GM23338 (cell line): Measurements from ENCODE around the gene NOP10. TPM values are rescaled to one million over a fixed set of nuclear protein-coding genes. Genes with fewer than 3 reads are reported as not detected.

ENCODE experiments used
- ATAC-seq: fragments of 200-7000 bp; cut with Tn5 transposase; 3 replicates; pipeline ENCODE4 v1.9.1; 2020
- DNase-seq: peaks from one replicate; pipeline ENCODE4 v3.0.0-alpha.2; 2015; ENCODE audit warnings: low spot score
- H2AFZ ChIP-seq: fragments of 200-600 bp; sonication (generic); 2 replicates; pipeline ENCODE4 v1.8.0; 2016; ENCODE audit warnings: antibody characterized with exemption, mild to moderate bottlenecking, moderate library complexity
- H3F3A ChIP-seq: fragments of 200-600 bp; sonication (generic); replicated peaks from 2 replicates; pipeline ENCODE4 v1.8.0; 2017; ENCODE audit warnings: antibody characterized with exemption, mixed run types, low read depth
- H3K27ac ChIP-seq: fragments of 200-600 bp; sonication (generic); 2 replicates; pipeline ENCODE4 v1.6.1; 2016; ENCODE audit warnings: low read depth
- H3K27me3 ChIP-seq: fragments of 200-600 bp; sonication (generic); 2 replicates; pipeline ENCODE4 v1.8.0; 2016; ENCODE audit warnings: mild to moderate bottlenecking, mixed run types, moderate library complexity; ENCODE audit not compliant: insufficient read depth
- H3K36me3 ChIP-seq: fragments of 200-600 bp; sonication (generic); 2 replicates; pipeline ENCODE4 v1.8.0; 2016; ENCODE audit warnings: mild to moderate bottlenecking; ENCODE audit not compliant: insufficient read depth
- H3K4me1 ChIP-seq: fragments of 200-600 bp; sonication (generic); 2 replicates; pipeline ENCODE4 v1.8.0; 2016; ENCODE audit warnings: mild to moderate bottlenecking, moderate library complexity; ENCODE audit not compliant: insufficient read depth
- H3K4me2 ChIP-seq: fragments of 200-600 bp; sonication (generic); 2 replicates; pipeline ENCODE4 v1.7.1; 2017; ENCODE audit warnings: mixed run types
- H3K4me3 ChIP-seq: fragments of 200-600 bp; sonication (generic); 2 replicates; pipeline ENCODE4 v1.6.1; 2016; ENCODE audit warnings: mixed run types
- H3K79me2 ChIP-seq: fragments of 200-600 bp; sonication (generic); replicated peaks from 2 replicates; pipeline ENCODE4 v1.8.0; 2017; ENCODE audit warnings: mild to moderate bottlenecking; ENCODE audit not compliant: insufficient read depth
- H3K9me2 ChIP-seq: fragments of 200-600 bp; sonication (generic); 2 replicates; pipeline ENCODE4 v1.8.0; 2017; ENCODE audit not compliant: insufficient read depth
- H4K20me1 ChIP-seq: fragments of 200-600 bp; sonication (generic); replicated peaks from 2 replicates; pipeline ENCODE4 v1.8.0; 2017; ENCODE audit warnings: mild to moderate bottlenecking; ENCODE audit not compliant: insufficient read depth
- H3K27ac Mint-ChIP-seq: 2 replicates; pipeline ENCODE4 v1.8.0; 2020; ENCODE audit warnings: inconsistent platforms, mild to moderate bottlenecking, moderate library complexity, mixed read lengths
- H3K27me3 Mint-ChIP-seq: 3 replicates; pipeline ENCODE4 v1.8.0; 2022; ENCODE audit warnings: low read depth, mild to moderate bottlenecking, moderate library complexity, mixed read lengths, inconsistent platforms; ENCODE audit not compliant: insufficient read depth, poor library complexity
- H3K36me3 Mint-ChIP-seq: 3 replicates; pipeline ENCODE4 v1.8.0; 2021; ENCODE audit warnings: low read depth, mild to moderate bottlenecking, inconsistent platforms, moderate library complexity, mixed read lengths
- H3K4me1 Mint-ChIP-seq: 3 replicates; pipeline ENCODE4 v1.8.0; 2020; ENCODE audit warnings: mild to moderate bottlenecking, inconsistent platforms, mixed read lengths
- H3K4me3 Mint-ChIP-seq: 3 replicates; pipeline ENCODE4 v1.8.0; 2021; ENCODE audit warnings: moderate library complexity, mild to moderate bottlenecking, inconsistent platforms, mixed read lengths
- H3K9me3 Mint-ChIP-seq: 3 replicates; pipeline ENCODE4 v1.8.0; 2020; ENCODE audit warnings: moderate library complexity, mild to moderate bottlenecking, inconsistent platforms, mixed read lengths
- CREB1 ChIP-seq: fragments of 250-450 bp; sonication (Bioruptor Pico); IDR thresholded peaks from 2 replicates; pipeline ENCODE4 v1.5.0; 2020; ENCODE audit warnings: low read depth, mild to moderate bottlenecking, moderate library complexity
- CTCF ChIP-seq, 2 experiments: fragments of 200-600 bp in 1 of 2; sonication (generic) in 1 of 2; conservative IDR thresholded peaks; 2 replicates each; pipeline versions ENCODE4 v1.5.1 to v1.6.1; 2016 to 2017; ENCODE audit warnings: antibody characterized with exemption in 2 of 2, low read depth in 2 of 2, mild to moderate bottlenecking in 2 of 2, moderate library complexity in 1 of 2
- ETS1 ChIP-seq: IDR thresholded peaks from 2 replicates; pipeline ENCODE4 v1.6.1; 2016; ENCODE audit warnings: antibody characterized with exemption
- EZH2 ChIP-seq: fragments of 200-600 bp; sonication (generic); IDR thresholded peaks from one replicate; pipeline ENCODE4 v1.8.0; 2017; ENCODE audit warnings: antibody characterized with exemption, mild to moderate bottlenecking, low read depth; ENCODE audit not compliant: unreplicated experiment
- JUNB ChIP-seq: IDR thresholded peaks from one replicate; pipeline ENCODE4 v1.6.1; 2016; ENCODE audit warnings: antibody characterized with exemption; ENCODE audit not compliant: unreplicated experiment
- NANOG ChIP-seq: IDR thresholded peaks from 2 replicates; pipeline ENCODE4 v1.6.1; 2016; ENCODE audit warnings: antibody characterized with exemption, borderline replicate concordance
- POLR2AphosphoS5 ChIP-seq: IDR thresholded peaks from 2 replicates; pipeline ENCODE4 v1.6.1; 2016; ENCODE audit warnings: antibody characterized with exemption, low read depth
- REST ChIP-seq: IDR thresholded peaks from one replicate; pipeline ENCODE4 v1.6.1; 2018; ENCODE audit warnings: antibody characterized with exemption; ENCODE audit not compliant: unreplicated experiment
- STAT1 ChIP-seq: IDR thresholded peaks from one replicate; pipeline ENCODE4 v1.6.1; 2016; ENCODE audit warnings: antibody characterized with exemption; ENCODE audit not compliant: unreplicated experiment
- ZNF114 ChIP-seq: fragments of 250-450 bp; sonication (Bioruptor Pico); IDR thresholded peaks from 2 replicates; pipeline ENCODE4 v1.5.0; 2020; ENCODE audit warnings: mild to moderate bottlenecking, moderate library complexity
- ZNF331 ChIP-seq: fragments of 250-450 bp; sonication (Bioruptor Pico); IDR thresholded peaks from 2 replicates; pipeline ENCODE4 v1.5.0; 2020; ENCODE audit warnings: low read depth, mild to moderate bottlenecking, moderate library complexity
- polyA plus RNA-seq: library from polyadenylated mRNA; unstranded; fragments of >200 nt; fragmentation: Nextera tagmentation; extraction: Ambion mirVana; gene quantifications from 2 replicates; pipeline ENCODE4 v1.2.1, GENCODE V29; 2016
- total RNA-seq: library from RNA; depleted of rRNA; stranded (reverse); fragments of >200 nt; shearing (Covaris generic); gene quantifications from 2 replicates; pipeline ENCODE4 v1.2.3, GENCODE V29; 2014

Gene NOP10
- total and polyA plus RNA-seq, 2 experiments from 2014 or later, result 417 to 718 TPM

GRCh38 chr15:34327906-34328305 lies 15.0 kb downstream of the NOP10 start (continued):
- TF ChIP-seq ETS1, result no peak
- no peak for TF ChIP-seq POLR2AphosphoS5
- TF ChIP-seq JUNB, result no peak
- no peak for TF ChIP-seq ZNF331 (CRISPR knock-in tag)
- TF ChIP-seq NANOG, result no peak
- no peak for TF ChIP-seq REST
- no peak for TF ChIP-seq ZNF114 (CRISPR knock-in tag)
- no peak for TF ChIP-seq STAT1

GRCh38 chr15:34325368-34325767 lies 17.6 kb downstream of the NOP10 start:
- no peaks in the 10 kb centered on the region for H3K9me2 ChIP-seq
- no peak for DNase-seq

More at GRCh38 chr15:34325368-34325767, 17.6 kb downstream of the NOP10 start:
- H3K79me2 ChIP-seq, result no peaks in the 10 kb centered on the region
- H3F3A ChIP-seq, result no peaks in the 10 kb centered on the region
- H3K9me3 Mint-ChIP-seq, result peaks cover 4% of the 10 kb centered on the region; the same call in 1 of the 3 replicates
- no peak overlapping the region for H3K27ac ChIP-seq
- H3K4me3 ChIP-seq, result no peak overlapping the region
- no peak overlapping the region for H3K4me2 ChIP-seq
- peaks cover 3% of the 10 kb centered on the region; the same call in 2 of the 3 replicates for H3K36me3 Mint-ChIP-seq
- no peak overlapping the region for H2AFZ ChIP-seq
- no peaks in the 10 kb centered on the region for H3K27me3 Mint-ChIP-seq
- H3K4me1 ChIP-seq, result no peaks in the 10 kb centered on the region
- no peak overlapping the region for H3K4me3 Mint-ChIP-seq
- no peaks in the 10 kb centered on the region for H4K20me1 ChIP-seq
- no peak for ATAC-seq
- H3K27me3 ChIP-seq, result no peaks in the 10 kb centered on the region
- no peaks in the 10 kb centered on the region for H3K4me1 Mint-ChIP-seq
- H3K36me3 ChIP-seq, result no peaks in the 10 kb centered on the region
- H3K27ac Mint-ChIP-seq, result no peak overlapping the region
- TF ChIP-seq EZH2, result no peak
- TF ChIP-seq ETS1, result no peak
- TF ChIP-seq NANOG, result no peak
- TF ChIP-seq CTCF (conservative IDR thresholded peaks at IDR 0.05; ENCODE audit: low read depth in 2 of 2), result no peak
- no peak for TF ChIP-seq REST
- no peak for TF ChIP-seq ZNF331 (CRISPR knock-in tag)
- no peak for TF ChIP-seq CREB1 (CRISPR knock-in tag)
